ENCODE measurements around the gene PROP1.

Gene PROP1

DNA sequence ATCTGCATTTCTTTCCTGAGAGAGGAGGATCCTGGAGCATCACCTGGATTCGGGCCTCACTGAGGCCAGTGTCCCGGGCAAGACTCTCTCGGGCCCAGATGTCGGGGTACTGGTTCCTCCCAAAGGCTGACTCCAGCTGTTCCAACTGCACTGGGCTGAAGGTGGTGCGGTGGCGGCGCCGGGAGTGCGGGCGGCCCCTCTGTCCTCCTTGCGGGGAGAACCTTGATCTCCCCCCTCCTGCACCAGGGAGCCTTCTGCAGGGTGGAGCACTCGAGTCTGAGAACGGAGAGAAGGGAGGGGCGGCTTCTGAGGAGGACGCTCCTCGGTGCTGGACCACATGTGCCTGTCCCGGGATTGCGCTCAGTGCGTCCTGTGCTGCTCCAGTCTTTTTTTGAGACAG lies 2.0 kb downstream of the PROP1 start:
- Histone ChIP-seq H4K20me1 (ENCODE audit: insufficient read depth) (no peaks in the 10 kb centered on the region), H3K4me2 (no peak overlapping the region), H3K27ac (no peak overlapping the region), H3K4me3 (IDR thresholded peaks at IDR 0.05; ENCODE audit: insufficient read depth, low read depth, low read length) (no peak overlapping the region), H3K4me1 (ENCODE audit: low read depth, poor library complexity, severe bottlenecking) (no peaks in the 10 kb centered on the region), H3K79me2 (ENCODE audit: insufficient read depth, low read depth) (no peaks in the 10 kb centered on the region), H3K36me3 (ENCODE audit: insufficient read depth) (no peaks in the 10 kb centered on the region), H3K27me3 (ENCODE audit: insufficient read depth, low read depth) (no peaks in the 10 kb centered on the region), H3K9ac (no peak overlapping the region), H2AFZ (ENCODE audit: low read depth) (no peak overlapping the region)
- TF ChIP-seq, protein P1, sequence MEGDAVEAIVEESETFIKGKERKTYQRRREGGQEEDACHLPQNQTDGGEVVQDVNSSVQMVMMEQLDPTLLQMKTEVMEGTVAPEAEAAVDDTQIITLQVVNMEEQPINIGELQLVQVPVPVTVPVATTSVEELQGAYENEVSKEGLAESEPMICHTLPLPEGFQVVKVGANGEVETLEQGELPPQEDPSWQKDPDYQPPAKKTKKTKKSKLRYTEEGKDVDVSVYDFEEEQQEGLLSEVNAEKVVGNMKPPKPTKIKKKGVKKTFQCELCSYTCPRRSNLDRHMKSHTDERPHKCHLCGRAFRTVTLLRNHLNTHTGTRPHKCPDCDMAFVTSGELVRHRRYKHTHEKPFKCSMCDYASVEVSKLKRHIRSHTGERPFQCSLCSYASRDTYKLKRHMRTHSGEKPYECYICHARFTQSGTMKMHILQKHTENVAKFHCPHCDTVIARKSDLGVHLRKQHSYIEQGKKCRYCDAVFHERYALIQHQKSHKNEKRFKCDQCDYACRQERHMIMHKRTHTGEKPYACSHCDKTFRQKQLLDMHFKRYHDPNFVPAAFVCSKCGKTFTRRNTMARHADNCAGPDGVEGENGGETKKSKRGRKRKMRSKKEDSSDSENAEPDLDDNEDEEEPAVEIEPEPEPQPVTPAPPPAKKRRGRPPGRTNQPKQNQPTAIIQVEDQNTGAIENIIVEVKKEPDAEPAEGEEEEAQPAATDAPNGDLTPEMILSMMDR (conservative IDR thresholded peaks at IDR 0.05; ENCODE audit: low read depth, low read length), result no peak

DNA sequence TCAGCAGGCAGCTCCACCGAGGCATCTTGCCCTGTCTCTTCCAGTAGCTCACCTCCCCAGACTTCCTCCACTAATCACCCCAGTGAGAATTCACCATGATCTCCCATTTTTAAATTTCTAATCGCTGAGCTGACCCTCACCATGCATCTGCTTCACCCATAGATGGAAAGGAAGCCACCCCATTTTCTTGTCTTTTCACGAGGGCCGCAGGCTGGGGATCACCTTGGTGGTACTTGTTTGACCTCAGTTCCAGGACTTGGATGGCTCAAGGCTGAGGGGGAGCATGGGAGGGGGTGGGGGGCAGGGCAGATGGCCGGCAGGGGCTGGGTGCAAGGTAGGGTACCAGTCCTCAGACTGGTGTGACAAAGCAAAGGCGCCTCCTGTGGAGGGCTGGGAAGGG lies 3.6 kb downstream of the PROP1 start:
- no peaks in the 10 kb centered on the region for H3K4me1 ChIP-seq (ENCODE audit: low read depth, poor library complexity, severe bottlenecking)
- no peaks in the 10 kb centered on the region for H3K36me3 ChIP-seq (ENCODE audit: insufficient read depth)
- H3K27me3 ChIP-seq (ENCODE audit: insufficient read depth, low read depth), result no peaks in the 10 kb centered on the region
- H3K79me2 ChIP-seq (ENCODE audit: insufficient read depth, low read depth), result no peaks in the 10 kb centered on the region
- no peak overlapping the region for H3K9ac ChIP-seq
- no peak overlapping the region for H3K4me2 ChIP-seq
- H4K20me1 ChIP-seq (ENCODE audit: insufficient read depth), result no peaks in the 10 kb centered on the region
- H3K4me3 ChIP-seq (IDR thresholded peaks at IDR 0.05; ENCODE audit: insufficient read depth, low read depth, low read length), result no peak overlapping the region
- H2AFZ ChIP-seq (ENCODE audit: low read depth), result no peak overlapping the region
- H3K27ac ChIP-seq, result no peak overlapping the region
- TF ChIP-seq, protein P1 (conservative IDR thresholded peaks at IDR 0.05; ENCODE audit: low read depth, low read length), result no peak

DNA sequence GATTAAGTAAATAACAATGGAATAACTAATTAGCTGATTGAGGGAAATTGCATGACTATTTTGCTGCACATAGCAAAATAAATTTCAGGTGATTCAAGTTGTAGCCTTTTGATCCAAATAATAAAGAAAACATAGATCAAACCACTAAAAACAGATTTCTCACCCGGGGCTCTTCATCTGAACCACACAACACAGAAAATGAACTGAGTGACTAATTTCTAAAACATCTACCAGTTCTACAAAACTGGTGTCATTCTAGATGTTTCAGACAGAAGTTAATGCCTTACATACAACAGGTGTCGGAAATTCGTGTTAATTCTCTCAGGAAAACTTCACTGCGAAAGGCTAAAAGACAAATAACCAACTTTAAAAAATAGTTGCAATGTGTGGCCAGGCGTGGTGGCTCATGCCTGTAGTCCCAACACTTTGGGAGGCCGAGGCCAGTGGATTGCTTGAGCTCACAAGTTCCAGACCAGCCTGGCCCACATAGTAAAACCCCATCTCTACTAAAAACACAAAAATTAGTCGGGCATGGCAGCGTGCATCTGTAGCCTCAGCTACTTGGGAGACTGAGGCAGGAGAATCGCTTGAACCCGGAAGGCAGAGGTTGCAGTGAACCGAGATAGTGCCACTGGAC lies 6.9 kb downstream of the PROP1 start:
- TF ChIP-seq, protein P1 (conservative IDR thresholded peaks at IDR 0.05; ENCODE audit: low read depth, low read length), result no peak
- no peaks in the 10 kb centered on the region for H3K27me3 ChIP-seq (ENCODE audit: insufficient read depth, low read depth)
- no peaks in the 10 kb centered on the region for H3K36me3 ChIP-seq (ENCODE audit: insufficient read depth)
- no peak overlapping the region for H3K9ac ChIP-seq
- H3K27ac ChIP-seq, result no peak overlapping the region
- H4K20me1 ChIP-seq (ENCODE audit: insufficient read depth), result no peaks in the 10 kb centered on the region
- H3K4me2 ChIP-seq, result no peak overlapping the region
- no peak overlapping the region for H2AFZ ChIP-seq (ENCODE audit: low read depth)
- no peaks in the 10 kb centered on the region for H3K4me1 ChIP-seq (ENCODE audit: low read depth, poor library complexity, severe bottlenecking)
- no peaks in the 10 kb centered on the region for H3K79me2 ChIP-seq (ENCODE audit: insufficient read depth, low read depth)
- no peak overlapping the region for H3K4me3 ChIP-seq (IDR thresholded peaks at IDR 0.05; ENCODE audit: insufficient read depth, low read depth, low read length)

DNA sequence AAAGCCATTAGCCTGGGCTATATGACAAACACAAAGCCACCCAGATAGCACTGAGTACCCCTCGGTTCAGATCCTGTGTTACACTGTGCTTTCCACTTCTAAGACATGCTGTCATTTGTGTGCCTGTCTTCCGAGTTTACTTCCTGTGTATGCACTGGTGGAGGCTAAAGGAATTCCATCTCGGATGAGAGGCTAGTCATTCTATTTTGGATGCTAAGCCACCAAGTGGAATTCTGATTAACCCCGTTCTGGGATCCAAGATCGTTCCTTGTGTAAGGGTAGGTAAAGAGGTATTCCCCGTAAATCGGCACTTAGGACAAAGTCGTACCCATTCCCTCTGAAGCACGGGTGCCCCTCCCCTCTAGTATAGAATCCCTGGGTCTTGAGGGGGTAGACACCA lies 8.7 kb downstream of the PROP1 start:
- no peaks in the 10 kb centered on the region for H3K36me3 ChIP-seq (ENCODE audit: insufficient read depth)
- no peaks in the 10 kb centered on the region for H4K20me1 ChIP-seq (ENCODE audit: insufficient read depth)
- H3K4me2 ChIP-seq, result no peak overlapping the region
- no peak overlapping the region for H3K27ac ChIP-seq
- H3K27me3 ChIP-seq (ENCODE audit: insufficient read depth, low read depth), result no peaks in the 10 kb centered on the region
- no peak overlapping the region for H3K4me3 ChIP-seq (IDR thresholded peaks at IDR 0.05; ENCODE audit: insufficient read depth, low read depth, low read length)
- no peaks in the 10 kb centered on the region for H3K4me1 ChIP-seq (ENCODE audit: low read depth, poor library complexity, severe bottlenecking)
- no peak overlapping the region for H3K9ac ChIP-seq
- TF ChIP-seq, protein P1 (conservative IDR thresholded peaks at IDR 0.05; ENCODE audit: low read depth, low read length), result no peak
- no peak overlapping the region for H2AFZ ChIP-seq (ENCODE audit: low read depth)
- H3K79me2 ChIP-seq (ENCODE audit: insufficient read depth, low read depth), result no peaks in the 10 kb centered on the region
